GM18505 (cell line): ENCODE measurements around the gene FNDC3B.

ENCODE experiments used
- ATAC-seq: cut with Tn5 transposase; IDR thresholded peaks from one replicate; pipeline ENCODE4 v1.9.1; 2021; ENCODE audit not compliant: unreplicated experiment
- POLR2A ChIP-seq: IDR thresholded peaks from 4 replicates; pipeline ENCODE4 v1.6.1; 2011; ENCODE audit warnings: borderline replicate concordance; ENCODE audit not compliant: insufficient read depth, insufficient read length; ENCODE audit errors: extremely low read depth

Gene FNDC3B

GRCh38 chr3:172315401-172316091 lies 276.2 kb downstream of the FNDC3B start:
- no peak for TF ChIP-seq POLR2A
- no peak for ATAC-seq

DNA sequence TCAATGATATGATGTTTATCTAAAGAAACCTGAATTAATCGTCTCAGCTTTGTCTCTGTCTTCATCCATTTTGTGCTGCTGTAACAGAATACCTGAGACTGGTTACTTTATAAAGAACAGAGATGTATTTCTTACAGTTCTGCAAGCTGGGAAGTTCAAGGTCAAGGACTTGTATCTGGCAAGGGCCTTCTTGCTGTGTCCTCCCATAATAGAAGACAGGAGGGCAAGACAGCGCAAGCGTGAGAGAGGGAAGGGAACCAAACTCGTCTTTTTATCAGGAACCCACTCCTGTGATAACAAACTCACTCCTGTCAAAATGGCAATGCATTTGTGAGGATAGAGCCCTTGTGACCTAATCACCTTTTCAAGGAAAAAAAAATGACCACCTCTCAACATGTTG lies 277.4 kb downstream of the FNDC3B start:
- TF ChIP-seq POLR2A = no peak
- ATAC-seq = no peak

DNA sequence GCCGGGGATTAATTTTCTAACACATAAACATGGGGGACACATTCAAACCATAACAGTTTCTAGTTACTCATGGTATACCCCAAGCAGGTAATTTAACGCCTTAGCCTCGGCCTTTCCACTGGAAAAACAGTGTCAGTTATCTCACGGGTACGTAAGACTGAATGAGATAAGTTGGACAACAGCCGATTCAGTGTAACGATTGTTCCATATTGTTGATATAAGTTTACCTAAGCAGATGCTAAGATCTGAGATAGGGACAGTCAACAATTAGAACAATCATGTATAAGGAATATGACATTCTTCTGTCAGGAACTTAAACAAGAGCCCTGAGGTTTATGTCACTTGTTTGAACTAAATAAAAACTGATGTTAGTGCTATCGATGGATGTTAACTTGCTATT lies 278.1 kb downstream of the FNDC3B start:
- TF ChIP-seq POLR2A = no peak
- no peak for ATAC-seq

- ATAC-seq = peak; percentile 51
These were observed 278.6 kb downstream of the FNDC3B start for GRCh38 chr3:172317984-172318383.

GRCh38 chr3:172319595-172319994 lies 280.2 kb downstream of the FNDC3B start:
- no peak for TF ChIP-seq POLR2A
- ATAC-seq = no peak

More at GRCh38 chr3:172317984-172318383, 278.6 kb downstream of the FNDC3B start:
- TF ChIP-seq POLR2A = no peak

DNA sequence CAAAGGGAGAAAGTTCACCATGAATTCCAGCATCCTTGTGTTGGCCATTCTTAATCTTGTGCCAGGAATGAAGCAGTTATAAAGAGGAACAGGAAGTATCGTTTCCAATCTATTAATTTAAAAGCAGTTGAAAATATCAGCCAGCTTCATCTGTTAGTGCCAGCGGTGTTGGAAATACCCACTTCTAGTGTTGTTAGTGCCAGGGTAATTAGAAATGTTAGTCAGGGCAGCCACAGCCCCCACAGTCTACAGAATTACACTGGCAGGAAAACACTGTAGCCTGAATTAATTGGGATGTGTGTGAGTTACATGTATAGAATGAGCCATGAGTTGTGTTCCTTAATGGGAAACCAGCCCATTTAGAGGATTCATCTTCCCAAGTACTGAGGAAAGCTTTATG lies 281.1 kb downstream of the FNDC3B start:
- ATAC-seq = no peak
- TF ChIP-seq POLR2A = no peak

DNA sequence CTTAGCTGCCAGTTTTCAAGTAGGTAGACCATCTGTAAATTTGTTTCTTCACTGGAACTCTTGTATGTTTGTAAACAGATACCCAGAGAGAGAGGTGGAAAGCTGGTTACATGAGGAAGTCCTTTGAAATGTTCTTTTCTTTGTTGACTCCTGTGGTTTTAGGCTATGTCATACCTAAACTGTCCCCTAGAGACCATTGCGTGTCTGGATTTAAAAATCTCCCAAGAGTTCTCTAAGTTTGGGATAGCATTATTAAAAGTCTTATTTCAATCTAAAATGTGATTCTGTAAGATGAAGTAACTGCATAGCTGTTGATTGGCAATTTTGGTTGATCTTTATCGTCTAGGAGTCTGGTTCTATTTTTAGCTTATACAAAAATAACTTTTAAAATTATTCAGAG lies 281.7 kb downstream of the FNDC3B start:
- TF ChIP-seq POLR2A = no peak
- ATAC-seq = no peak

- no peak for ATAC-seq
- no peak for TF ChIP-seq POLR2A
These were observed 284.7 kb downstream of the FNDC3B start for GRCh38 chr3:172323894-172324610.

DNA sequence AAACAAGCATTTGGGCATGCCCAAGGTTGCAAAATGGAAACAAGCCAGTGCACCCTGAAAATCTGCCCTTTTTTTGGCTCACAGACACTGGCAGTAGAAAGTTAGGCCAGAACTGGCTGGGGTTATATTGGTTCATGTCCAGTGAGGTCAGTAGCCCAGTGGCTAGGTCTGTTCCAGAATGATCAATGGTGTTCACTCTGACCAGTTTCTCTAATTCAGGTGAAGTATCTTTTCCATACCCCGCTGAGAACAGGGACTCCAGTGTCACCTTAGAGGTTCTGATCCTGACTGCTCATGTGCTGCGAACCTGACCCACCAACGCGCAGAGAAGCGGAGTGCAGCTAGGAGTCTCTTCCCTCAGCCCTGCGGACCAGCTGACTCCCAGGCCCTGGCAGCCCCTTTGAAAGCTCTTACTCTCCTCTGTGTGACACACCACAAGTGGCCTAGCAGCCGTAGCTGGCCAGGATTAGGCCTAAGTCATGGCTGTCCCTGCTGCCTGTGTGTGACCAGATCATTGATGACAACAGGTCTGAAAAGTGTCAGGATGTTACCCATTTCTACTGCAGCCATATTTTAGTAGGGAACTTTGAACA lies 285.3 kb downstream of the FNDC3B start:
- TF ChIP-seq POLR2A = no peak
- ATAC-seq = no peak

DNA sequence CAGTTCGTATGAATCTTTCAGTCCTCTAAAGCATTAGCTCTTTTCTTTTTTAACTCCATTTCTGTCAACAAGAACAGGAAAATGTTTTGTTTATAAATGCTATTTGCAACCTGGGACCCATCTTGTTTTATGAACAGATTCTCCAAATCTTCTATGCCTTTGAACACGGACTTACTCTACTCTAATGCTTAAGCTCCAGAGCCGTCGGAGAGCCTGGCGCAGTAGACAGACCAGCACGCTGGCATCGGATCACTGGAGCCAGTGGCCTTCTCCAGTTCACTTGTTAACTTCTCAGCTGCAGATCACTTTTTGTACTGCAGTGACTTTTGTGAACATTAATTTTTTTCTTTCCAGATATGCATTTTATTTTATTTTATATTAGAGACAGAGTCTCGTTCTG lies 286.1 kb downstream of the FNDC3B start:
- no peak for ATAC-seq
- no peak for TF ChIP-seq POLR2A

DNA sequence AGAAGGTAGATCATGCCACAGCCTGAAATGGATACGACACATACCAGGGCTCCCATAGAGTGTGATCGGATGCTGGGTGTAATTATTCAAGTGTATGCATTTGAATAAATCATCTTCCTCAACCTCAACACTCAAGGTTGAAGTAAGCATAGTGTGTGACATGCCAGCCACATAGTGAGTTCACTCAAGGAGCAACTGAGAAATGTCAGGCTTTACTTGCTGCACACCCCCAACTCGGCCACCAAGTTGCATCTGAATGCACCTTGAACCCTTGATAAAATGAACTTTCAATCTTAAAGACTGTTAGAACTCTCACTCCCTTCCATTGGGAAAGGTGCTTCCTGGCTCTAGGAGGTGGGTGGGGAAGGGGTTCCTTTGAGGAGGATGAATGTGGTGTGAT lies 287.6 kb downstream of the FNDC3B start:
- TF ChIP-seq POLR2A = no peak
- ATAC-seq = no peak

DNA sequence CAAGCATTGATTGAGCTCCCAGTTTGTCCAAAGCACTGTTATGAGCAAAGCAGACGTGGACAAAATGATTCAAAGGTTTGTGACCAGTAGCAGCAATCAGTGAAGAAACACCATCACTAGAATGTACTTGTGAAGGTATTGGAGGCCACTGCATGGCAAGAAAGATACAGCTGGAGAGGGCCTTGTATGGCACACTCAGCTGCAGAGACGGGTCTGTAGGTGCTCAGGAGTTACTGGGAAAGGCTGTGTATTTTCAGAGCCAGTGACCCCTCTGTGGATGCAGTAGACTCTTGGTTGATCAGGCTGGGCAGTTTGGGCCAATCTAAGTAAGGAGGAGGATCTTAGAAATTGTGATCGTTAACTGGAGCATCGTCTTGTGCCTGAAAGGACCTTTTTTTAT lies 288.9 kb downstream of the FNDC3B start:
- no peak for ATAC-seq
- TF ChIP-seq POLR2A = no peak

DNA sequence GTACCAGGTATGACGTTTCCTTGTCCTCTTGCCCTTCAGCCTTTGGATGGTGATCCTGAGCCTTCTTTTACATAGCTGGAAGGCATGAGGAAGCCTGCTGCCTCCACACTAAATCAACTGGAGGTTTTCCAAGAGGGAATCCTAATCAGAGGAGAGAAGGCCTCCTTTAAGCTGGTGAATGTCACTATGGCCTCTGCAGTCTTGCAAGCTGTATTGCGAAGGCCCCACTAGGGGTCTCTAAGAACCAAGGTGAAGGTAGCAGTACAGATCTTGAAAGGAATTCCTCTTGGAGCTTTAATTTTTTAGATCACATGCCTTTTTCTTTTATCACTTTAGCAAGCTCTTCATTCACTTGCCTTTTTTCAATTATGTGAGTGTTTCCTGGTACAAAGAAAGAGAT lies 289.7 kb downstream of the FNDC3B start:
- ATAC-seq = no peak
- TF ChIP-seq POLR2A = no peak

DNA sequence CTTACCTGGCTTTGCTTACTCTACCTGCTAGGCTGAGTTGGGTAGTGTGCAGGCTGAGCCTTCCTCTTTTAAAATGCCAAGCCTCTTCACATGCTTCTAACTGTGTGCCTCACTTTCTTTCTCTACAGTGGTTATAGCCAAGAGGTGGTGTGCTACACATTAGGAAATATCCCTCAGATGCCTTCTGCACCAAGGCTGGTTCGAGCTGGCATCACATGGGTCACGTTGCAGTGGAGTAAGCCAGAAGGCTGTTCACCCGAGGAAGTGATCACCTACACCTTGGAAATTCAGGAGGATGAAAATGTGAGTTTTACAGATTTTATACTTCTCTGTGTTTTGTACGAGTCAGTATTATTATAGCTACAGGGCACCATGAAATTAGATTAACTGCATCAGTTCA lies 291.0 kb downstream of the FNDC3B start:
- no peak for TF ChIP-seq POLR2A
- no peak for ATAC-seq
